Omental fat pad (tissue), 4 donors: ENCODE data around the gene FAM221A. TPM values are rescaled to one million over a fixed set of nuclear protein-coding genes. Genes with fewer than 3 reads are reported as not detected.
A peak's percentile ranks its signal among the peaks of the same experiment; 100 is the strongest.

Experiments used
- ATAC-seq: fragments of 150-250 bp; one replicate; pipeline ENCODE4 v1.9.1; 2016; ENCODE audit warnings: mild to moderate bottlenecking, moderate library complexity; ENCODE audit not compliant: low FRiP score
- DNase-seq: peaks from one replicate; pipeline ENCODE4 v3.0.0-alpha.2; 2019; ENCODE audit warnings: low spot score
- CTCF ChIP-seq, 3 donors: fragments of 450-650 bp; IDR thresholded peaks; one replicate each; pipeline ENCODE4 v1.5.1; 2016 to 2017; ENCODE audit warnings: antibody characterized with exemption in 3 of 3, mild to moderate bottlenecking in 3 of 3, moderate library complexity in 2 of 3
- total RNA-seq, 4 donors: library from RNA; depleted of rRNA; stranded (reverse); fragments of >200 nt; gene quantifications; one replicate each; pipeline ENCODE4 v1.1.0, GENCODE V29; 2016

The FAM221A gene
- total RNA-seq, 4 donors from 2014 or later = 8.5 to 18.3 (median 13.8) TPM

- ATAC-seq (no peak), DNase-seq (no peak)
- no peak for TF ChIP-seq CTCF (IDR thresholded peaks at IDR 0.05)
These were observed 20.0 kb downstream of the FAM221A start for GRCh38 chr7:23700046-23700445.

- TF ChIP-seq CTCF (IDR thresholded peaks at IDR 0.05) = no peak
- DNase-seq = no peak
- no peak for ATAC-seq
These were observed 29.2 kb downstream of the FAM221A start for GRCh38 chr7:23709081-23709750.

GRCh38 chr7:23710000-23710399 lies 30.0 kb downstream of the FAM221A start, which contains the start of gene STK31:
STK31 (plus strand) TSS chr7:23710219; CDS start chr7:23710286, 67 bp downstream.
- DNase-seq (no peak), ATAC-seq (no peak)
- TF ChIP-seq CTCF (IDR thresholded peaks at IDR 0.05) = no peak

- peak in 1 of 3 donors; percentile 7 for TF ChIP-seq CTCF (IDR thresholded peaks at IDR 0.05)
- DNase-seq = no peak
- ATAC-seq = peak; percentile 87
These were observed 32.6 kb downstream of the FAM221A start for GRCh38 chr7:23712368-23713284.

GRCh38 chr7:23713285-23714149 lies 33.5 kb downstream of the FAM221A start:
- ATAC-seq (no peak), DNase-seq (no peak)
- TF ChIP-seq CTCF (IDR thresholded peaks at IDR 0.05) = no peak

- TF ChIP-seq CTCF (IDR thresholded peaks at IDR 0.05) = no peak
- ATAC-seq (no peak), DNase-seq (no peak)
These were observed 34.1 kb downstream of the FAM221A start for GRCh38 chr7:23714150-23714464.
